Gastroesophageal sphincter (tissue), 3 donors: ENCODE data around the gene ADGRB2.

Source experiments
- POLR2AphosphoS5 ChIP-seq: sonication (generic); formaldehyde crosslinking; IDR thresholded peaks from one replicate; pipeline ENCODE4 v1.6.1; 2017; ENCODE audit warnings: antibody characterized with exemption
- TF ChIP-seq, protein P1 (sequence below), 4 experiments: fragments of 200-600 bp in 2 of 4; fragments of 450-650 bp in 2 of 4; sonication (generic) in 1 of 4; IDR thresholded peaks; one replicate each; pipeline ENCODE4 v1.5.1; 2017 to 2019; ENCODE audit warnings: antibody characterized with exemption in 4 of 4, mild to moderate bottlenecking in 2 of 4, moderate library complexity in 2 of 4

DNA sequence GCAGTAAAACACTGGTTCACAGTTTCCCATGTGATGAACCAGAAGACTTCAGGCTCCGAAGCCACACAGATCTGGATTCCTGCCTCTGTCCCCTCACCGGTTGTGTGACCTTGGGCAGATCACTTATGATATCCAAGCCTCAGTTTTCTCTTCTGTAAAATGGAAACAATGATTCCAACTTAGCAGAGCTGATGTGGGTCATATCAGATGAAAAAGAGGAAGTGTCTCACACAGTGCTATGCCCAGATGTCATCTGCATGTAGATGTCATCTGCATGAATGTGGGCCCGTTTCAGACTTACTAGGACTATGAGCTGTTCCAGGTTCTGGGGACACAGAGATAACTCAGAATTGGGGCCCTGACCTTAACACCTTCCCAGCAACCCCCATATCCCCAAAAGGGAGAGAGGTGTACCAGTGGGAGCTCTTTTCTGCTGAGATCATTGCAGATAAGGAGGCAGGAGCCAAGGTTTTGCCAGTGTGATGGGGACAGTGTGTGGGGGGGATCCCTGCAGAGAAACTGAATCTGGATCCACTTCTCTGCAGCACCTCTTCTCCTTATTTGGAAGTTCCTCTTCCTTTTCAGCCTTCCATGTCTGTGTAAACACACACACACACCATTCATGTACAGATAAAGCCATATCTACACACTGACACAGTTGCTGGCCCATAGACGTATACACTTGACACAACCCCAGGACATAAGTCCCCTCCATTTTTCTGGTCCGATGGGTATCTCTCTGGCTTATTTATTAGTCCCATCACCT is 5.0 kb upstream of the ADGRB2 start:
- TF ChIP-seq, protein P1, sequence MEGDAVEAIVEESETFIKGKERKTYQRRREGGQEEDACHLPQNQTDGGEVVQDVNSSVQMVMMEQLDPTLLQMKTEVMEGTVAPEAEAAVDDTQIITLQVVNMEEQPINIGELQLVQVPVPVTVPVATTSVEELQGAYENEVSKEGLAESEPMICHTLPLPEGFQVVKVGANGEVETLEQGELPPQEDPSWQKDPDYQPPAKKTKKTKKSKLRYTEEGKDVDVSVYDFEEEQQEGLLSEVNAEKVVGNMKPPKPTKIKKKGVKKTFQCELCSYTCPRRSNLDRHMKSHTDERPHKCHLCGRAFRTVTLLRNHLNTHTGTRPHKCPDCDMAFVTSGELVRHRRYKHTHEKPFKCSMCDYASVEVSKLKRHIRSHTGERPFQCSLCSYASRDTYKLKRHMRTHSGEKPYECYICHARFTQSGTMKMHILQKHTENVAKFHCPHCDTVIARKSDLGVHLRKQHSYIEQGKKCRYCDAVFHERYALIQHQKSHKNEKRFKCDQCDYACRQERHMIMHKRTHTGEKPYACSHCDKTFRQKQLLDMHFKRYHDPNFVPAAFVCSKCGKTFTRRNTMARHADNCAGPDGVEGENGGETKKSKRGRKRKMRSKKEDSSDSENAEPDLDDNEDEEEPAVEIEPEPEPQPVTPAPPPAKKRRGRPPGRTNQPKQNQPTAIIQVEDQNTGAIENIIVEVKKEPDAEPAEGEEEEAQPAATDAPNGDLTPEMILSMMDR (IDR thresholded peaks at IDR 0.05) = no peak
- no peak for TF ChIP-seq POLR2AphosphoS5
